GM12878 (cell line): ENCODE data around the gene ALG5. TPM values are rescaled to one million over a fixed set of nuclear protein-coding genes. Genes with fewer than 3 reads are reported as not detected.

Source experiments
- ATAC-seq: fragments of 200-7000 bp; cut with Tn5 transposase; 3 replicates; pipeline ENCODE4 v1.9.1; 2020; ENCODE audit warnings: mild to moderate bottlenecking, moderate library complexity
- BruUV-seq: library from RNA; stranded (reverse); fragments of 400-500 nt; replicated peaks from 2 replicates; lab custom pipeline; 2021; lab: Mats Ljungman, UMichigan
- CTCF ChIA-PET: fragments of 300-600 bp; sonication (Branson Sonifier 250); formaldehyde crosslinking; extraction: SDS; loops from one replicate; lab custom pipeline; 2021; ENCODE audit warnings: inconsistent platforms; lab: Yijun Ruan, JAX
- POLR2A ChIA-PET: fragments of 350-600 bp; formaldehyde crosslinking; extraction: SDS; loops from one replicate; lab custom pipeline; 2021; ENCODE audit warnings: inconsistent platforms; lab: Charles Lee
- RAD21 ChIA-PET: fragments of 300-600 bp; sonication (Branson Sonifier 250); formaldehyde crosslinking; loops from one replicate; lab custom pipeline; 2023; ENCODE audit warnings: antibody characterized with exemption; ENCODE audit not compliant: unreplicated experiment; lab: Charles Lee
- SMC1A ChIA-PET: fragments of 300-600 bp; sonication (Branson Sonifier 250); formaldehyde crosslinking; loops from one replicate; lab custom pipeline; 2023; ENCODE audit not compliant: unreplicated experiment, uncharacterized antibody; lab: Charles Lee
- DNase-seq: peaks from one replicate; pipeline ENCODE4 v3.0.0-alpha.2; 2011; ENCODE audit warnings: low read depth, low spot score
- FAIRE-seq: peaks from 3 replicates; lab custom pipeline; 2011; peaks lifted over from hg19 to GRCh38; lab: Jason Lieb, UNC
- H2AFZ ChIP-seq: 2 replicates; pipeline ENCODE4 v1.6.0; 2011; ENCODE audit warnings: low read depth, low read length, control low read depth; ENCODE audit not compliant: control insufficient read depth
- H3K27ac ChIP-seq: 2 replicates; pipeline ENCODE4 v1.5.1; 2011; ENCODE audit warnings: control low read depth; ENCODE audit not compliant: control insufficient read depth, insufficient read depth
- H3K27me3 ChIP-seq, 2 experiments: replicated peaks in 1 of 2; 2 replicates each; pipeline versions ENCODE4 v1.6.0 to v1.6.1; 2011; ENCODE audit warnings: low read length in 1 of 2; ENCODE audit not compliant: control insufficient read depth in 2 of 2, insufficient read depth in 2 of 2
- H3K36me3 ChIP-seq, 2 experiments: 2 replicates each; pipeline ENCODE4 v1.5.1; 2011; ENCODE audit warnings: low read length in 1 of 2; ENCODE audit not compliant: control insufficient read depth in 2 of 2, insufficient read depth in 2 of 2
- H3K4me1 ChIP-seq: 2 replicates; pipeline ENCODE4 v1.6.1; 2011; ENCODE audit warnings: mild to moderate bottlenecking, low read length, moderate library complexity, mixed read lengths; ENCODE audit not compliant: control insufficient read depth, insufficient read depth
- H3K4me2 ChIP-seq: 2 replicates; pipeline ENCODE4 v1.6.0; 2011; ENCODE audit warnings: control low read depth; ENCODE audit not compliant: control insufficient read depth, insufficient read depth
- H3K4me3 ChIP-seq: fragments of 200-600 bp; sonication (generic); 2 replicates; pipeline ENCODE4 v1.5.1; 2016
- H3K79me2 ChIP-seq: 2 replicates; pipeline ENCODE4 v1.6.0; 2011; ENCODE audit warnings: low read length; ENCODE audit not compliant: control insufficient read depth, insufficient read depth
- H3K9ac ChIP-seq: 2 replicates; pipeline ENCODE4 v1.8.0; 2011; ENCODE audit warnings: low read length, control low read depth, mixed read lengths; ENCODE audit not compliant: control insufficient read depth, insufficient read depth
- H3K9me3 ChIP-seq: replicated peaks from 3 replicates; pipeline ENCODE4 v1.5.1; 2011; ENCODE audit warnings: mild to moderate bottlenecking, low read length; ENCODE audit not compliant: control insufficient read depth, insufficient read depth
- H4K20me1 ChIP-seq: 2 replicates; pipeline ENCODE4 v1.6.0; 2011; ENCODE audit not compliant: control insufficient read depth, insufficient read depth
- EP300 ChIP-seq, 2 experiments: fragments of 150-350 bp in 1 of 2; IDR thresholded peaks; 2 replicates each; pipeline ENCODE4 v1.6.1; 2011 to 2012; ENCODE audit warnings: low read depth in 2 of 2, low read length in 2 of 2, borderline replicate concordance in 1 of 2, improper control_type of control experiment in 1 of 2, inconsistent platforms in 1 of 2; ENCODE audit not compliant: control insufficient read depth in 1 of 2
- HDGF ChIP-seq: fragments of 450-650 bp; IDR thresholded peaks from 2 replicates; pipeline ENCODE4 v1.6.1; 2016; ENCODE audit warnings: antibody characterized with exemption
- STAT1 ChIP-seq: fragments of 450-650 bp; conservative IDR thresholded peaks from 2 replicates; pipeline ENCODE4 v1.6.1; 2014; ENCODE audit warnings: antibody characterized with exemption, mild to moderate bottlenecking
- WRNIP1 ChIP-seq: IDR thresholded peaks from 2 replicates; pipeline ENCODE4 v1.6.1; 2011; ENCODE audit warnings: low read depth, low read length, improper control_type of control experiment, borderline replicate concordance
- in situ Hi-C: fragments of 300-500 bp; cut with MboI; formaldehyde crosslinking; loops from 9 replicates; pipeline ENCODE4 v1.14.3; 2018; ENCODE audit warnings: mixed read lengths
- intact Hi-C: fragments of 100-400 bp; cut with micrococcal nuclease; formaldehyde crosslinking; loops from one replicate; pipeline ENCODE4 v1.14.2; 2022; ENCODE audit not compliant: unreplicated experiment
- polyA plus RNA-seq, 11 experiments: library from polyadenylated mRNA; depleted of rRNA in 4 of 11; unstranded in 6 of 11; stranded (reverse) in 5 of 11; fragments of >200 nt; fragmentation: Nextera tagmentation in 4 of 11; fragmentation: Illumina TruSeq in 1 of 11; extraction: Ambion mirVana in 4 of 11; extraction: Trizol in 1 of 11; gene quantifications; 1 replicate in 1 of 11; 2 replicates in 10 of 11; pipeline versions ENCODE4 v1.2.1 to v1.2.3, GENCODE V29; 2011 to 2016; ENCODE audit warnings: inconsistent platforms in 2 of 11, missing spikeins in 2 of 11, low read depth in 1 of 11
- total RNA-seq, 4 experiments: library from RNA; depleted of rRNA in 3 of 4; stranded (reverse); fragments of >200 nt in 3 of 4; fragmentation: Illumina TruSeq in 1 of 4; extraction: Trizol in 1 of 4; gene quantifications; 2 replicates each; pipeline versions ENCODE4 v1.2.1 to v1.2.3, GENCODE V29; 2013 to 2021
- TF ChIP-seq, protein P1 (sequence below): IDR thresholded peaks from 2 replicates; pipeline ENCODE4 v1.6.1; 2012; ENCODE audit warnings: improper control_type of control experiment, low read depth, low read length; ENCODE audit not compliant: insufficient replicate concordance

ALG5 gene
- total and polyA plus RNA-seq, 10 of the 15 experiments (the other 5 are each of a cell fraction or from before 2014, with no cell fraction given), result 23.9 to 82.2 (median 42.5) TPM

DNA sequence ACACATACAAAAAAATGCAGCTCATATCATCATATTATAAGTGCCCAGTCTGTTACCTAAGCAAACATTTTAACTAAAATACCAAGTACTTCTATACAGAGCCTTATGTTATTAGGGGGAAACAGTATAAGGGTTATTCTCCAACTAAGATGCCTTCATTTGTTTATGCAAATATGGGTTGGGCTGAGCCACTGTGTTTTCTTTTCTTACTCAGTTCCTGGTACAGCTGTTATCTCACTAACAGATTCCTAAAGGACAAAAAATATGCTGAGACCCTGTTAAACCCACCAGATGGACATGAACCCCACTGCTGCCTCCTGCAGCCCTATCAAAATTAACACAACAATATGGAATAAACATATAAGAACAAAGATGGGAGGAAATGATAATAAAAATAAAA, 44.6 kb downstream of the ALG5 start:
- Histone ChIP-seq H3K79me2 (no peaks in the 10 kb centered on the region), H3K9ac (no peak overlapping the region), H4K20me1 (0 out of 2 replicates have a peak, but pooled peaks cover 3% of the 10 kb centered on the region), H3K4me1 (no peaks in the 10 kb centered on the region; the same call in 1 of the 2 replicates), H3K9me3 (no peaks in the 10 kb centered on the region), H2AFZ (no peak overlapping the region), H3K4me3 (no peak overlapping the region), H3K27me3 (no peaks in the 10 kb centered on the region), H3K4me2 (no peak overlapping the region), H3K36me3 (peaks cover 0 to 14% of the 10 kb centered on the region in 2 experiments; a peak in 3 of 4 replicates), H3K27ac (no peak overlapping the region)
- in situ Hi-C loops (no loop called here), intact Hi-C loops (no loop called here)
- DNase-seq (no peak), ATAC-seq (no peak), FAIRE-seq (no peak)
- SMC1A ChIA-PET, result no interaction called here
- POLR2A ChIA-PET, result no interaction called here
- CTCF ChIA-PET, result no interaction called here
- RAD21 ChIA-PET, result no interaction called here
- BruUV-seq, result no TSS peak
- TF ChIP-seq EP300 (IDR thresholded peaks at IDR 0.05; ENCODE audit: borderline replicate concordance in 1 of 2, control insufficient read depth in 1 of 2, low read depth in 2 of 2, low read length in 2 of 2) (no peak), HDGF (no peak), STAT1 (no peak), WRNIP1 (no peak)
- TF ChIP-seq, protein P1, sequence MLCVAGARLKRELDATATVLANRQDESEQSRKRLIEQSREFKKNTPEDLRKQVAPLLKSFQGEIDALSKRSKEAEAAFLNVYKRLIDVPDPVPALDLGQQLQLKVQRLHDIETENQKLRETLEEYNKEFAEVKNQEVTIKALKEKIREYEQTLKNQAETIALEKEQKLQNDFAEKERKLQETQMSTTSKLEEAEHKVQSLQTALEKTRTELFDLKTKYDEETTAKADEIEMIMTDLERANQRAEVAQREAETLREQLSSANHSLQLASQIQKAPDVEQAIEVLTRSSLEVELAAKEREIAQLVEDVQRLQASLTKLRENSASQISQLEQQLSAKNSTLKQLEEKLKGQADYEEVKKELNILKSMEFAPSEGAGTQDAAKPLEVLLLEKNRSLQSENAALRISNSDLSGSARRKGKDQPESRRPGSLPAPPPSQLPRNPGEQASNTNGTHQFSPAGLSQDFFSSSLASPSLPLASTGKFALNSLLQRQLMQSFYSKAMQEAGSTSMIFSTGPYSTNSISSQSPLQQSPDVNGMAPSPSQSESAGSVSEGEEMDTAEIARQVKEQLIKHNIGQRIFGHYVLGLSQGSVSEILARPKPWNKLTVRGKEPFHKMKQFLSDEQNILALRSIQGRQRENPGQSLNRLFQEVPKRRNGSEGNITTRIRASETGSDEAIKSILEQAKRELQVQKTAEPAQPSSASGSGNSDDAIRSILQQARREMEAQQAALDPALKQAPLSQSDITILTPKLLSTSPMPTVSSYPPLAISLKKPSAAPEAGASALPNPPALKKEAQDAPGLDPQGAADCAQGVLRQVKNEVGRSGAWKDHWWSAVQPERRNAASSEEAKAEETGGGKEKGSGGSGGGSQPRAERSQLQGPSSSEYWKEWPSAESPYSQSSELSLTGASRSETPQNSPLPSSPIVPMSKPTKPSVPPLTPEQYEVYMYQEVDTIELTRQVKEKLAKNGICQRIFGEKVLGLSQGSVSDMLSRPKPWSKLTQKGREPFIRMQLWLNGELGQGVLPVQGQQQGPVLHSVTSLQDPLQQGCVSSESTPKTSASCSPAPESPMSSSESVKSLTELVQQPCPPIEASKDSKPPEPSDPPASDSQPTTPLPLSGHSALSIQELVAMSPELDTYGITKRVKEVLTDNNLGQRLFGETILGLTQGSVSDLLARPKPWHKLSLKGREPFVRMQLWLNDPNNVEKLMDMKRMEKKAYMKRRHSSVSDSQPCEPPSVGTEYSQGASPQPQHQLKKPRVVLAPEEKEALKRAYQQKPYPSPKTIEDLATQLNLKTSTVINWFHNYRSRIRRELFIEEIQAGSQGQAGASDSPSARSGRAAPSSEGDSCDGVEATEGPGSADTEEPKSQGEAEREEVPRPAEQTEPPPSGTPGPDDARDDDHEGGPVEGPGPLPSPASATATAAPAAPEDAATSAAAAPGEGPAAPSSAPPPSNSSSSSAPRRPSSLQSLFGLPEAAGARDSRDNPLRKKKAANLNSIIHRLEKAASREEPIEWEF, result no peak
